ENCODE data around the gene GRK2. TPM values are rescaled to one million over a fixed set of nuclear protein-coding genes. Genes with fewer than 3 reads are reported as not detected.

GRK2 gene
- total and polyA plus RNA-seq, 2 donors (not counting 1 experiment from before 2014, with no cell fraction given) = 294 to 534 TPM

DNA sequence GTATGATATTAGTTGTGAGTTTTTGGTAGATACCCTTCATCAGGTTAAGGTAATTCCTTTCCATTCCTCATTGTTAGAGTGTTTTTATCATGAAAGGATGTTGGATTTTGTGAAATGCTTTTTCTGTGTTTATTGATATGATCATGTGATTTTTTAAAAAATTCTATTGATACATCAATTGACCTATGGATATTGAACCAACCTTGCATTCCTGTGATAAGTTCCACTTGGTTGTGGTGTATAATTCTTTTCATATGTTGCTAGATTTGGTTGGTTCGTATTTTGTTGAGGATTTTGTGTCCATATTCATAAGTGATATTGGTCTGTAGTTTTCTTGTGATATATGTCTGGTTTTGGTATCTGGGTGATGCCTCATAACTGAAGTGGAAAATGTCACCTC, 29.6 kb downstream of the GRK2 start:
- no peak for DNase-seq
- WGBS (ENCODE audit: insufficient coverage) = 100% methylated on average over 1 of the region's 1 CpG
- CTCF ChIA-PET = interaction anchor here (0.6 to 2.6 kb wide), 2 partner anchors 22 to 376 kb away, joined by 3 to 7 read pairs; no protein-coding TSS in a partner anchor
- H3K4me1 ChIP-seq (ENCODE audit: control insufficient read depth in 2 of 2, insufficient read depth in 2 of 2, low read length in 2 of 2) = peaks cover 6 to 8% of the 10 kb centered on the region in 2 donors
- Mint-ChIP-seq H3K4me1 (peaks cover 18% of the 10 kb centered on the region), H3K4me3 (no peak overlapping the region), H3K9me3 (ENCODE audit: insufficient read depth) (peaks cover 4% of the 10 kb centered on the region), H3K27ac (no peak overlapping the region), H3K27me3 (no peaks in the 10 kb centered on the region)
- H3K36me3 ChIP-seq (replicated peaks in 1 of 2; ENCODE audit: control extremely low read depth in 1 of 2, control insufficient read depth in 1 of 2, extremely low read depth in 1 of 2, insufficient read depth in 2 of 2, low read length in 1 of 2) = peaks cover 9 to 71% of the 10 kb centered on the region in 2 experiments
- POLR2A ChIA-PET = no interaction called here
- no peaks in the 10 kb centered on the region for H3K27me3 ChIP-seq (replicated peaks in 1 of 4; ENCODE audit: control extremely low read depth in 1 of 4, control insufficient read depth in 3 of 4, insufficient read depth in 4 of 4, low read length in 3 of 4)
- ATAC-seq (ENCODE audit: low read depth) = no peak
- H3K9ac ChIP-seq (ENCODE audit: low read length) = no peak overlapping the region
- H3K79me2 ChIP-seq (ENCODE audit: control insufficient read depth, insufficient read depth, low read length) = peaks cover 66% of the 10 kb centered on the region
- no peak overlapping the region for H3K27ac ChIP-seq (ENCODE audit: low read length in 2 of 2)
- no peak overlapping the region for H3K4me3 ChIP-seq (ENCODE audit: control extremely low read depth in 1 of 5, extremely low read depth in 1 of 5, insufficient read depth in 1 of 5, low read depth in 2 of 5, low read length in 4 of 5)
- H4K20me1 ChIP-seq (ENCODE audit: control insufficient read depth, insufficient read depth, low read length, poor library complexity, severe bottlenecking) = peaks cover 33% of the 10 kb centered on the region
- H3K4me2 ChIP-seq (replicated peaks; ENCODE audit: low read depth, low read length, poor library complexity, severe bottlenecking) = no peak overlapping the region
- no peak for TF ChIP-seq CTCF (IDR thresholded peaks at IDR 0.05)
- no peak for TF ChIP-seq EZH2 (IDR thresholded peaks at IDR 0.05; ENCODE audit: borderline replicate concordance, insufficient read depth, low read depth, low read length, poor library complexity, severe bottlenecking)
- peaks cover 7 to 15% (median 15%) of the 10 kb centered on the region in 3 donors for H3K9me3 ChIP-seq (ENCODE audit: control extremely low read depth in 1 of 3, control insufficient read depth in 2 of 3, insufficient read depth in 1 of 3, low read length in 2 of 3)
- intact Hi-C loops (cut with micrococcal nuclease) = no loop called here
- no peak overlapping the region for H2AFZ ChIP-seq (ENCODE audit: insufficient read depth, low read depth, low read length, poor library complexity, severe bottlenecking)

GRCh38 chr11:67298786-67299185, 32.5 kb downstream of the GRK2 start:
- Histone ChIP-seq H4K20me1 (ENCODE audit: control insufficient read depth, insufficient read depth, low read length, poor library complexity, severe bottlenecking) (peaks cover 43% of the 10 kb centered on the region), H3K9ac (ENCODE audit: low read length) (no peak overlapping the region), H3K4me3 (ENCODE audit: control extremely low read depth in 1 of 5, extremely low read depth in 1 of 5, insufficient read depth in 1 of 5, low read depth in 2 of 5, low read length in 4 of 5) (no peak overlapping the region), H3K79me2 (ENCODE audit: control insufficient read depth, insufficient read depth, low read length) (peaks cover 56% of the 10 kb centered on the region), H3K27ac (ENCODE audit: low read length in 2 of 2) (no peak overlapping the region), H3K27me3 (replicated peaks in 1 of 4; ENCODE audit: control extremely low read depth in 1 of 4, control insufficient read depth in 3 of 4, insufficient read depth in 4 of 4, low read length in 3 of 4) (no peaks in the 10 kb centered on the region), H3K36me3 (replicated peaks in 1 of 2; ENCODE audit: control extremely low read depth in 1 of 2, control insufficient read depth in 1 of 2, extremely low read depth in 1 of 2, insufficient read depth in 2 of 2, low read length in 1 of 2) (peaks cover 8 to 68% of the 10 kb centered on the region in 2 experiments), H3K4me2 (replicated peaks; ENCODE audit: low read depth, low read length, poor library complexity, severe bottlenecking) (no peak overlapping the region), H2AFZ (ENCODE audit: insufficient read depth, low read depth, low read length, poor library complexity, severe bottlenecking) (no peak overlapping the region), H3K4me1 (ENCODE audit: control insufficient read depth in 2 of 2, insufficient read depth in 2 of 2, low read length in 2 of 2) (peaks cover 0 to 3% of the 10 kb centered on the region in 2 donors), H3K9me3 (ENCODE audit: control extremely low read depth in 1 of 3, control insufficient read depth in 2 of 3, insufficient read depth in 1 of 3, low read length in 2 of 3) (peaks cover 7 to 15% (median 15%) of the 10 kb centered on the region in 3 donors)
- Mint-ChIP-seq H3K4me3 (no peak overlapping the region), H3K27ac (no peak overlapping the region), H3K4me1 (peaks cover 8% of the 10 kb centered on the region), H3K27me3 (no peaks in the 10 kb centered on the region), H3K9me3 (ENCODE audit: insufficient read depth) (peaks cover 4% of the 10 kb centered on the region)
- WGBS (ENCODE audit: insufficient coverage) = 88% methylated on average over 4 of the region's 7 CpGs
- ChIA-PET POLR2A (no interaction called here), CTCF (interaction anchor here (0.7 to 2.9 kb wide), 3 partner anchors 18 to 218 kb away, joined by 3 to 11 read pairs (median 3); no protein-coding TSS in a partner anchor)
- intact Hi-C loops (cut with micrococcal nuclease) = no loop called here
- no peak for TF ChIP-seq EZH2 (IDR thresholded peaks at IDR 0.05; ENCODE audit: borderline replicate concordance, insufficient read depth, low read depth, low read length, poor library complexity, severe bottlenecking)
- no peak for TF ChIP-seq CTCF (IDR thresholded peaks at IDR 0.05)
- ATAC-seq (ENCODE audit: low read depth) = no peak
- no peak for DNase-seq

All from B cell (primary cell).